EH (cell line): ENCODE results near the gene BCAP29.
"Not testable (repeated sequence)": the region's sequence is repeated elsewhere in the genome, so short reads cannot be mapped to it uniquely, and the experiment has no call there.

Source experiments
- DNase-seq: peaks from one replicate; pipeline ENCODE4 v3.0.0-alpha.2; 2015; ENCODE audit warnings: low read depth

BCAP29 gene

GRCh38 chr7:107622894-107623293, 42.8 kb downstream of the BCAP29 start:
- no peak for DNase-seq

DNA sequence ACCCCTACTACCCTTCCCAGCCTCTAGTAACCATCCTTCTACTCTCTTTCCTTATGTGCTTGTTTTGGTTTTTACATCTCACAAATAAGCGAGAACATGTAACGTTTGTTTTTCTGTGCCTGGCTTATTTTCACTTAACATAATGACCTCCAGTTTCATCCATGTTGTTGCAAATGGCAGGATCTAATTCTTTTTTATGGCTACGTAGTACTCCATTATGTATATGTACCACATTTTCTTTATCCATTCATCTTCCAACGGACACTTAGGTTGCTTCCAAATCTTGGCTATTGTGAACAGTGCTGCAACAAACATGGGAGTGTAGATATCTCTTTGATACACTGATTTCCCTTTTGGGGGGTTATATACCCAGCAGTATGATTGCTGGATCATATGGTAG, 47.0 kb downstream of the BCAP29 start:
- DNase-seq: no peak

DNA sequence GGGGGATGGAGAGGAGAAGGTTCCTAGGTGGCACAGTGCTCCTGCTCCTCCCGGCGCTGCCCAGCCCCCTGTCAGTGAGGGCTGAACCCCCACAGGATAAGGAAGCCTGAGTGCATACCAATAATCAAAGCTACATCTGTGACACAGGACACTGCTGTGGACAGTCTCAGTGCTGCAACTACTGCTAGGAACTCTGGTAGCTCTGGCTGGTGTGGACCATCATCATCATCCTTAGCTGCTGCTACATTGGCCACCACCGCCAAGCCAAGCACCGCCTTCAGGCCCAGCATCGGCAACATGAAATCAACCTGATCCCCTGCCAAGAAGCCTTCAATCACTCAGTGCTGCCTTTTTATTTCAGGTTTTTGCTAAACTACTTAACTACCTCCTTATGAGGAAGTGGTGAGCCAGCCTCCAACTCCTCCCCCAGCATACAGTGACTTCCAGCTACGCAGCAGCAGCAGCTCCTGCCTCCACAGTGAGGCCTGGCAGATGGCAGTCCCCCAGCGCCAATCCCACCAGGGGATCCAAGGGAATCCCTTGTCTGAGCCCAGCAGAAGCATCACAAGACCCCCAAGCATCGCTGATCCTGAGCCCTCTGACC, 48.5 kb downstream of the BCAP29 start:
- no peak for DNase-seq

DNA sequence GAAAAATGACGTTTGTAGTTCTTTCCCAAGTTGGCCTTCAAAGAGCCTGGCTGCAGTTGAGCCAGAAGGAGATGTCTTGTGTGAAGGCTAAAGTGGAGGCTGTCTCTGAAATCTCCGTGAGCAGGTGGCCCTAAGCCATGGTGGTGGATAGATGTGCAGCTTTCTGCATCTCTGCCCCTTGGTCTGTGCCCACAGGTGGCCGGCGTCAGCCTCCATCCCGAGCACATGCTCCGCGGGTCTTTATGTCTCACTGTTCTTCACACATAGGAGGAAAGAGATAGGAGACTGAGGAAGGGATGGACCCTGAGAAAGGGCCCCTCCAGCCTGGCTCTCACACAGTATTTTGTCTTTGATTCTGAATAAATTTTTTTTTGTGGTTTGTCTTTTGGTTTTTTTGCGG, 50.3 kb downstream of the BCAP29 start:
- no peak for DNase-seq

DNA sequence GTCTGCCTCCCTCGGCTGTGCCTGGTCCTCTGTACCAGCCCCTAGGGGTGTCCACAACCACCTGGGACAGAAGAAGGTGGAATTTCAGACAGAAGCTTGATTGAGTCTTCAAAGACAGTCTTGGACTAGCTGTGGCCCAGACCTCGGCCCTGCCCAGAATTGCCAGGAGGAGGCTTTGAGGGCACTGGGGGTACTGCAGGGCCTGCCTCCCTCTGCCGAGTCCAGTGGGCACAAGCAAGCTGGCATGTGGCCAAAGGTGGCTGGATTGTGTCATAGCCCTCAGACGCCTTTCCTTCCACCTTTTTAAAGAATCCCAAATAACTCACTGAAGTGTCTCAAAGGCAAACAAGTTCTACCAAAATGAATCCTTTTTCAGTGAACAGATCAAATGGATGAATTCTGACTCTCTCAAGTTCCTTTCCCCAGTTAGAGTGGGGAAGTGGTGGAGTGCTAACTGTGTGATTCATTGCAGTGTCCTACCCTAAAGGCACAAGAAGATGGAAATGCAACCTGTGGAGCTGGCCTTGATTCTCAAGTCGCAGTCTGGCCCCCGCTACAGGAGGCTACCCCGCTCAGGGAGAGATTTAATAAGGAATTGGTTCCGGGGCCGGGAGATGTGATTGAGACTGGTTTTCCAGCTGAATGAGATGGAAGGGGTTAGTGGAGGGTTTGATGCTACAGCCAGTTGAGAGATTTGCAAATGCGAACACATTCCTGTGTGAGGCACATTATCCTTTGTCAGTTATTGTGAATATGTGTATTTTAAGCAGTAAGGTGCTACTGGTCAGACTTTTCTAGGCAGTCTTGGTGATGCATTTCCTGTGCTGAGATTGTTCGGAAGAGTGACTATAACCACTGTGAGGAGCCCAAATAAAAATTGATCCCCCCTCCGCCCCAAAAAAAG, 51.8 kb downstream of the BCAP29 start:
- DNase-seq: no peak

DNA sequence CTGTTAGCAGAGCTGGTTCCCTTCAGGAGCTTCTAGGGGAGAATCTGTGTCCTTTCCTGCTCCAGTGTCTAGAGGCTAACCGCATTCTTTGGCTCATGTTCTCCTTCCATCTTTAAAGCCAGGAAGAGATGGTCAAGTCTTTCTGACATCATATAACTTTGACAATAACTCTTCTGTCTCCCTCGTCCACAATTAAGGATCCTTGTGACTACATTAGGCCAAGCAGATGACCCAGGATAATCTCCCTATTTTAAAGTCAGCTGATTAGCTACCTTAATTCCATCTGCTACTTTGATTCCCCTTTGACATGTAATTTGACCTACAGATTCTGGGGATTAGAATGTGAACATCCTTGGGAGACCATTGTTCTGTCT, 52.4 kb downstream of the BCAP29 start:
- no peak for DNase-seq

GRCh38 chr7:107638594-107638993, 58.5 kb downstream of the BCAP29 start:
- DNase-seq: no peak

DNA sequence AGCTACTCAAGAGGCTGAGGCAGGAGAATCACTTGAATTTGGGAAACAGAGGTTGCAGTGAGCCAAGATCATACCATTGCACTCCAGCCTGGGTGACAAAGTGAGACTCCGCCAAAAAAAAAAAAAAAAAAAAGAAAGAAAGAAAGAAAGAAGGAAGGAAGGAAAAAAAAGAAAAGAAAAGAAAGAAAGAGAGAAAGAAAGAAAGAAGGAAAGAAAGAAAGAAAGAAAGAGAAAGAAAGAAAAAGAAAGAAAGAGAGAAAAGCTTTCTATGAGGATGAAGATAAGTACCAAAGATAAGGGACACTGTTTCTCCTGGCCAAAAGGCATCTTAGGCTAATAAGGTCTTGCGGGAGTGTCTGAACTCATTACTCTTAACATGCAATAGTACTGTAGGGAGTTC, 59.0 kb downstream of the BCAP29 start:
- DNase-seq: not testable (repeated sequence)

DNA sequence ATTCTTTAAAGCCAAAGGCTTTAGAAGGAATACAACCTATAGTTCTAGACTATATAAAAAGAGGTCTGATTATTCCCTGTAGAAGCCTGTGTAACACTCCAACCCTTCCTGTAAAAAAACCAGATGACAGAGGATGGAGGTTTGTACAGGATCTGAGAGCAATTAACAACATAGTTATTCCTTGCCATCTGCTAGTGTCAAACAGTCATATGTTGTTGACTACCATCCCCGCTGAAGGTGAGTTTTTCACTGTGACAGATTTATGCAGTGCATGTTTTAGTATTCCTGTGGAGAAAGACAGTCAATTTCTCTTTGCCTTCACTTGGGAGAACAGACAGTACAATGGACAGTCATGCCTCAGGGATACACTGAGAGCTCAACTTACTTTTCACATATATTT, 61.6 kb downstream of the BCAP29 start:
- no peak for DNase-seq

DNA sequence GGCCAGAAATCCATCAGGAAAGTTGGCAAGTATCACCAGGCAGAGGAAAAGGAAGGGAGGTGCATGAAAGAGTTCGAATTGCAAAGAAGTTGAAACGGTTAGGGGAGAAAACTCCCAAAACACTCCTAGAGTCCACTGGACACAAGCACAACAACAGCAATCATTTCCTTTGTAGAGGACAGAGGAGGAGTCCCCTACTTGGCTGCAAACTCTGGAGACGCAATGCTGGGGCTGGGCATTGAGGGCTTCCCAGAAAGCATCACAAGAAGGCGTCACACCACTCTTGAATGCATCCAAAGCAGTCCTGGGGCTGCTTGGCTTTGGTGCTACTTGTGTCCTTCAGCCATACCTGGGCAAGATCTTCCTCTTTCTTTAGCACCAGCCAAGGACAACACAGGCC, 62.5 kb downstream of the BCAP29 start:
- DNase-seq: no peak

DNA sequence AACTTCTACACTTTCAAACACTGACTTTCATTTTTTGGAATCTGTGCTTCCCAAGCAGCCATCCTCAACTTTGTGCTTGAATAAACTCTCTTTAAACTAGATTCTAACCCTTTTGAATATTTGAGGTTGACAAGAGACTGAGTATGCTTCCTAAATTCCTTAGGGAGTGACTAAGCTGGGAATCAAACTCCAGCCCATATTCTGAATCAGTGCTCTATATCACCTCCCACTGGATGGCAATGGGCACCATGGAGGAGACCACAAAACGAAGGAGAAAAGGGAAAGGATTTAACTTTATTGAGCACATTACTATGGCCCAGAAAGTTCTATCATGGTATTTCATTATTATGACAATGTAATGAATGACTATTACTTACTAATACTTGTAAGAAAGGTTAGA, 63.4 kb downstream of the BCAP29 start:
- peak; percentile 84 for DNase-seq

DNA sequence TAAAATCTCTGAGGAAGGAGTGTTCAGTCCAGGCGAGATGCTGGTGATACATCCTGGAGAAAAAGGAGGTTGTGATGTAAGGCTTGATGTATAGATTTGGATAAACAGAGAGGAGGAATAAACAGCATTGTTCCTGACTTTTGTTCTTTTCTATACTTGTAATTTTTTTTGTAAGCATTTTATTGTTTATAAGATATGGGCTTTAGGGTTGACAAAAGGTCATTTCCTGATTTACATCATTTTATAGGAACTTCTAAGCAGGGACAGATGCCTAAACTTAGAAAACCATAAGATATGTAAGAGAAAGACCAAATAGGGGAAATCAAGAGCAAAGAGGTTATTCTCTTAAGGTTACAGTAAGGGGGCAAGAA, 63.9 kb downstream of the BCAP29 start:
- peak; percentile 38 for DNase-seq

DNA sequence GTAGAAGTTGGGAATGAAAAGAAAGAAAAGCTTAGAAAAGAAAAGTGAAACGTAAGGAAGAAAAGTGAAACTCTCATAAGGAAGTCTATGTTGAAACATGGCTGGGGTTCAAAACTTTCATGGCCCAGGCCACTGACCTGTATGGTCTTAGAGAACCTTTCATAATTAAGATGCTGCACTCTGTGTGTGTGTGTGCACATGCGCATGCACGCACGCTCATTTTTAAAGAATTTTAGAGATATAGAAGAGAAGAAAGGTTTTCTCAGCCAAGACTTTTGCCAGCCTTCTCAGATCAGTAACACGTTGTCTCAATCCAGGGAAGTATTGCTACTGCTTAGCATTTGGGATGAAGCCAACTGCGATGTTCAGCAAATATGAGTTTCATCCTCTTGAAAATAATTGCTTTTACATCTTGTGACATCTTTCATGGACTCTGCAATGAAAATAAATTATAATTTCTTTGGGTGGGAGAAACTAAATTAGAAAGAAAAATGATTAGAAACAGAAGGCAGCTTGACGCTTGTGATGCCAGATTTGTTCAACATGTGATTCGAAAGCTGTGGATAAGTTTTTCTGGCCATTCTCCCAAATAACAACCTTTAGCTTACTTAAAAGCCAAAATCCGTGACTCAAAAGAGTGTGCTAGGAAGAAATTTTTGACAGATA, 64.4 kb downstream of the BCAP29 start:
- DNase-seq: peak; percentile 26

DNA sequence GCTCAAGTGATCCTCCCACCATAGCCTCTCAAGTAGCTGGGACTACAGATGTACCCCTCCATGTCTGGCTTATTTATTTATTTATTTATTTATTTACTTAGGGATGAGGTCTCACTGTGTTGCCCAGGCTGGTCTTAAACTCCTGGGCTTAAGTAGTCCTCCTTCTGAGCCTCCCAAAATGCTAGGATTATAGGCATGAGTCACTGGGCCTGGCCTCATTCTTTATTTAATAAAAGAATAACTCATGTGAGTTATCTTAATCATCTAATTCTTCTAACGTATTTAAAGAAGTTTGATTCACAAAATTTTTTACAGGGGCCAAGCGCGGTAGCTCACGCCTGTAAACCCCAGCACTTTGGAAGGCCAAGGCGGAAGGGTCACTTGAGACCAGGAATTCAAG, 72.6 kb downstream of the BCAP29 start:
- DNase-seq: no peak

- DNase-seq: no peak
Observed at GRCh38 chr7:107658467-107658866, 78.4 kb downstream of the BCAP29 start.

GRCh38 chr7:107659666-107660065, 79.6 kb downstream of the BCAP29 start:
- peak; percentile 66 for DNase-seq

GRCh38 chr7:107660381-107661080, 80.5 kb downstream of the BCAP29 start, which contains the start of gene SLC26A4:
Gene SLC26A4 (plus strand): TSS chr7:107660828. CDS start chr7:107661642, 814 bp downstream.
- peak; percentile 11 for DNase-seq

DNA sequence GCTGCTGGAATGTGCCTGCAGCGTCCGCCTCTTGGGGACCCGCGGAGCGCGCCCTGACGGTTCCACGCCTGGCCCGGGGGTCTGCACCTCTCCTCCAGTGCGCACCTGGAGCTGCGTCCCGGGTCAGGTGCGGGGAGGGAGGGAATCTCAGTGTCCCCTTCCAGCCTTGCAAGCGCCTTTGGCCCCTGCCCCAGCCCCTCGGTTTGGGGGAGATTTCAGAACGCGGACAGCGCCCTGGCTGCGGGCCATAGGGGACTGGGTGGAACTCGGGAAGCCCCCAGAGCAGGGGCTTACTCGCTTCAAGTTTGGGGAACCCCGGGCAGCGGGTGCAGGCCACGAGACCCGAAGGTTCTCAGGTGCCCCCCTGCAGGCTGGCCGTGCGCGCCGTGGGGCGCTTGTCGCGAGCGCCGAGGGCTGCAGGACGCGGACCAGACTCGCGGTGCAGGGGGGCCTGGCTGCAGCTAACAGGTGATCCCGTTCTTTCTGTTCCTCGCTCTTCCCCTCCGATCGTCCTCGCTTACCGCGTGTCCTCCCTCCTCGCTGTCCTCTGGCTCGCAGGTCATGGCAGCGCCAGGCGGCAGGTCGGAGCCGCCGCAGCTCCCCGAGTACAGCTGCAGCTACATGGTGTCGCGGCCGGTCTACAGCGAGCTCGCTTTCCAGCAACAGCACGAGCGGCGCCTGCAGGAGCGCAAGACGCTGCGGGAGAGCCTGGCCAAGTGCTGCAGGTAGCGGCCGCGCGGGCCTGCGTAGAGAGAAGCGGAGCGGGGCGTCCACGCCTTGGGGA, 81.2 kb downstream of the BCAP29 start:
- peak; percentile 59 for DNase-seq

DNA sequence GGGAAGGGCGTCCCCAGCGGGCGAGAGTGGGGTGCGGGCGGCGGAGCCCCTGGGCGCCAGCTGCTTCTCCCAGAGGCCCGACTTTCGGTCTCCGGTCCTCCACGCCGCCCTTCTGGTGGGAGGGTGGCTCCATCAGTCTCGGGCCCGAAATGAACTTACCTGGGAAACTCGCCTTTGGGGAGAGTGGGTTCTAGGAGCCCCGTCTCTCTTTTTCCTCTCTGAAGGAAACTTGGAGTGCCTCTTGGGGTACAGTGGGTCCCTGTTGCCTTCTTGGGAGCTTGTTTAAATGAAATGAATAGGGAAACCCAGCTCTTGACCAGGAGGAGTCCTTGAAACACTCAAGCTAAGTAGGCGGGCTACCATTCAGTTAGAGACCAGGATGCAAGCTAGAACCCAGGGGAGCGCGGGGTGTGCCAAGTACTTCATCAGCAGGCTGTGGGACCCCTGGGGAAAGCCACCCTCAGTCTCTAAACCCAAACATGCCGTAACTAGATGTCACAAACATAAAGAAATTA, 81.9 kb downstream of the BCAP29 start:
- DNase-seq: no peak

DNA sequence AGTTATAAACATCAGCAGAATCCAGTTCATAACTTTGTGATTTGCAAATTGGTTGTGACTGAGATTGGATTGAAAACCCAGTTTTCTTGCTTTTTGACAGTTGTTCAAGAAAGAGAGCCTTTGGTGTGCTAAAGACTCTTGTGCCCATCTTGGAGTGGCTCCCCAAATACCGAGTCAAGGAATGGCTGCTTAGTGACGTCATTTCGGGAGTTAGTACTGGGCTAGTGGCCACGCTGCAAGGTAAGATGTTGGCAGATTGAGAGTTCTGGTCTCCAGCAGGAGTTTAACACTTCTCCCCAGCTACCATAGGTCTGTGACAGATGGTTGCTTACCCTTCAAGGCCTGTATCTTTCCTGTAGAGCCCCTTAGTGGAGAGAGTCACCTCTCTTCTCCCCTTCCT, 83.2 kb downstream of the BCAP29 start:
- no peak for DNase-seq

GRCh38 chr7:107666790-107667189, 86.7 kb downstream of the BCAP29 start:
- no peak for DNase-seq
